ENCODE results near the gene PTGER2. TPM values are rescaled to one million over a fixed set of nuclear protein-coding genes. Genes with fewer than 3 reads are reported as not detected.

PTGER2 gene
- total RNA-seq, 1 experiment from 2014 or later: 0.57 TPM

DNA sequence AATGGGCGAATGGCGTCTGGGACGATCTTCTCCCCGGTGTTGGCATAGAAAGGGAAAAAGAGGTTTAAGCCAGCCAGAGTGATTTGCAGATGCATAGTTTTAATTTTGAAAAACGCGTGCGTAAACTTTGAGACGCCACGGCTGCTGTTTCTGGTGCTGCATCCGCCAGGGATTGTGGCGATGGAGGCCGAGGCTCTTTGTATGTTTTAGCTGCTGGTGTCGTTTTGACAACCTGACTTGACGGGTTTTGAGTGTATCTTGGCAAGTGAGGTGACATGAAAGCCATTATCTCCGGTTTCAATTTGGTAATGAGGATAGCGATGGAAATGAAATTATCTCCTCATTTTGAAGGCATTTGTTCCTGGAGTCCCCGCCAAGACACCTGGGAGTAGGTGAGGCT, 45.0 kb upstream of the PTGER2 start:
- no peak overlapping the region for H3K27ac ChIP-seq (ENCODE audit: low read depth, low read length)
- BruUV-seq (replicated peaks): no TSS peak
- no peak overlapping the region for H3K4me2 ChIP-seq (ENCODE audit: low read length)
- no peak for ATAC-seq
- no peaks in the 10 kb centered on the region for H3K9me2 ChIP-seq (ENCODE audit: insufficient read depth)
- H3K79me2 ChIP-seq (ENCODE audit: insufficient read depth, low read length): no peaks in the 10 kb centered on the region
- no peak overlapping the region for H3K9ac ChIP-seq (ENCODE audit: low read length)
- no peaks in the 10 kb centered on the region for H4K20me1 ChIP-seq (ENCODE audit: insufficient read depth)
- intact Hi-C loops (cut with micrococcal nuclease): no loop called here
- H3K27me3 ChIP-seq (ENCODE audit: insufficient read depth, low read length): no peaks in the 10 kb centered on the region
- H3K9me3 ChIP-seq (ENCODE audit: control insufficient read depth in 1 of 2, insufficient read depth in 1 of 2, low read depth in 1 of 2, low read length in 2 of 2): no peaks in the 10 kb centered on the region
- ChIA-PET RAD21 (ENCODE audit: low non-redundant PET in 1 of 2, low total read pairs in 2 of 2, uncharacterized antibody in 2 of 2, unreplicated experiment in 2 of 2) (no interaction called here), POLR2A (no interaction called here), CTCF (no interaction called here)
- no peak overlapping the region for H2AFZ ChIP-seq (ENCODE audit: low read depth, low read length, poor library complexity, severe bottlenecking)
- no peaks in the 10 kb centered on the region for H3K4me1 ChIP-seq (ENCODE audit: control insufficient read depth in 1 of 2, insufficient read depth in 2 of 2, low read length in 2 of 2)
- H3K4me3 ChIP-seq (replicated peaks in 1 of 2; ENCODE audit: low read depth in 1 of 2, low read length in 2 of 2): no peak overlapping the region
- TF ChIP-seq EZH2 (IDR thresholded peaks at IDR 0.05) (no peak), SP1 (IDR thresholded peaks at IDR 0.05; ENCODE audit: low read depth) (no peak), CEBPB (IDR thresholded peaks at IDR 0.05; ENCODE audit: low read depth) (no peak)
- TF ChIP-seq, protein P1, sequence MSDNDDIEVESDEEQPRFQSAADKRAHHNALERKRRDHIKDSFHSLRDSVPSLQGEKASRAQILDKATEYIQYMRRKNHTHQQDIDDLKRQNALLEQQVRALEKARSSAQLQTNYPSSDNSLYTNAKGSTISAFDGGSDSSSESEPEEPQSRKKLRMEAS (IDR thresholded peaks at IDR 0.05): no peak
- no peaks in the 10 kb centered on the region for H3K36me3 ChIP-seq (ENCODE audit: control insufficient read depth in 1 of 2, insufficient read depth in 2 of 2, low read length in 2 of 2)
- no peak for DNase-seq (ENCODE audit: low read depth, low spot score)

DNA sequence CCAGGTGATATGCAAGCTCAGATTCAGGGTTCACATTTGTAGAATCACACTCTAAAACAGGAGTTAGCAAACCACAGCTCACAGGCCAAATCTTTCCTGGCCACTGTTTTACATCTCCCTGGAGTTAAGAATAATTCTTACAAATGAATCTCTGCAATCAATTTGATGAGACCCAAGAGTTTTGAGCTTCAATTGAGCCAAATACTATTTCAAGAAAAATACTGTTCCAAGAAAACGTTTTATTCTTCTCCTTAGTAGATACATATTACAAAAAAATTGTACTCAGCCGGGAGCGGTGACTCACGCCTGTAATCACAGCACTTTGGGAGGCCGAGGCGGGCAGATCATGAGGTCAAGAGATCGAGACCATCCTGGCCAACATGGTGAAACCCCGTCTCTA, 44.1 kb upstream of the PTGER2 start:
- intact Hi-C loops (cut with micrococcal nuclease): loop anchor here (5.0 to 10.0 kb wide), 2 partner anchors 125 to 273 kb away; no protein-coding TSS in a partner anchor
- TF ChIP-seq ZFX (IDR thresholded peaks at IDR 0.05) (no peak), RAD21 (IDR thresholded peaks at IDR 0.05; ENCODE audit: low read depth) (no peak), EGR1 (IDR thresholded peaks at IDR 0.05; ENCODE audit: low read depth) (no peak), FOSL1 (IDR thresholded peaks at IDR 0.05; ENCODE audit: low read depth) (no peak), POLR2AphosphoS5 (IDR thresholded peaks at IDR 0.05; ENCODE audit: low read depth, low read length) (no peak), ZNF274 (IDR thresholded peaks at IDR 0.05; ENCODE audit: low read depth, low read length) (no peak), ELF1 (IDR thresholded peaks at IDR 0.05; ENCODE audit: borderline replicate concordance, low read depth) (no peak), ATF3 (IDR thresholded peaks at IDR 0.05) (no peak), SIN3A (IDR thresholded peaks at IDR 0.05; ENCODE audit: low read depth) (no peak), TCF7L2 (IDR thresholded peaks at IDR 0.05; ENCODE audit: borderline replicate concordance, extremely low read depth, insufficient read depth, insufficient read length) (no peak), CBX3 (IDR thresholded peaks at IDR 0.05; ENCODE audit: low read depth) (no peak), EZH2 (IDR thresholded peaks at IDR 0.05) (no peak), JUND (IDR thresholded peaks at IDR 0.05) (no peak), POLR2A (IDR thresholded peaks at IDR 0.05; ENCODE audit: borderline replicate concordance, extremely low read depth, insufficient read depth, insufficient read length) (no peak), SP1 (IDR thresholded peaks at IDR 0.05; ENCODE audit: low read depth) (no peak)
- TF ChIP-seq, protein P2, sequence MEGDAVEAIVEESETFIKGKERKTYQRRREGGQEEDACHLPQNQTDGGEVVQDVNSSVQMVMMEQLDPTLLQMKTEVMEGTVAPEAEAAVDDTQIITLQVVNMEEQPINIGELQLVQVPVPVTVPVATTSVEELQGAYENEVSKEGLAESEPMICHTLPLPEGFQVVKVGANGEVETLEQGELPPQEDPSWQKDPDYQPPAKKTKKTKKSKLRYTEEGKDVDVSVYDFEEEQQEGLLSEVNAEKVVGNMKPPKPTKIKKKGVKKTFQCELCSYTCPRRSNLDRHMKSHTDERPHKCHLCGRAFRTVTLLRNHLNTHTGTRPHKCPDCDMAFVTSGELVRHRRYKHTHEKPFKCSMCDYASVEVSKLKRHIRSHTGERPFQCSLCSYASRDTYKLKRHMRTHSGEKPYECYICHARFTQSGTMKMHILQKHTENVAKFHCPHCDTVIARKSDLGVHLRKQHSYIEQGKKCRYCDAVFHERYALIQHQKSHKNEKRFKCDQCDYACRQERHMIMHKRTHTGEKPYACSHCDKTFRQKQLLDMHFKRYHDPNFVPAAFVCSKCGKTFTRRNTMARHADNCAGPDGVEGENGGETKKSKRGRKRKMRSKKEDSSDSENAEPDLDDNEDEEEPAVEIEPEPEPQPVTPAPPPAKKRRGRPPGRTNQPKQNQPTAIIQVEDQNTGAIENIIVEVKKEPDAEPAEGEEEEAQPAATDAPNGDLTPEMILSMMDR (IDR thresholded peaks at IDR 0.05 in 2 of 3, conservative IDR thresholded peaks at IDR 0.05 in 1 of 3; ENCODE audit: borderline replicate concordance in 1 of 3, insufficient read depth in 1 of 3, low read depth in 2 of 3, low read length in 2 of 3): no peak
- TF ChIP-seq, protein P1 (IDR thresholded peaks at IDR 0.05): no peak
- BruUV-seq (replicated peaks): no TSS peak
- DNase-seq (ENCODE audit: low read depth, low spot score) (no peak), ATAC-seq (no peak)
- H3K4me1 ChIP-seq (ENCODE audit: control insufficient read depth in 1 of 2, insufficient read depth in 2 of 2, low read length in 2 of 2): no peaks in the 10 kb centered on the region
- H4K20me1 ChIP-seq (ENCODE audit: insufficient read depth): no peaks in the 10 kb centered on the region
- H3K27ac ChIP-seq (ENCODE audit: low read depth, low read length): no peak overlapping the region
- no peaks in the 10 kb centered on the region for H3K79me2 ChIP-seq (ENCODE audit: insufficient read depth, low read length)
- POLR2A ChIA-PET: no interaction called here
- no peak overlapping the region for H3K4me3 ChIP-seq (replicated peaks in 1 of 2; ENCODE audit: low read depth in 1 of 2, low read length in 2 of 2)
- no peaks in the 10 kb centered on the region for H3K9me2 ChIP-seq (ENCODE audit: insufficient read depth)
- H2AFZ ChIP-seq (ENCODE audit: low read depth, low read length, poor library complexity, severe bottlenecking): no peak overlapping the region
- H3K9me3 ChIP-seq (ENCODE audit: control insufficient read depth in 1 of 2, insufficient read depth in 1 of 2, low read depth in 1 of 2, low read length in 2 of 2): no peaks in the 10 kb centered on the region
- H3K27me3 ChIP-seq (ENCODE audit: insufficient read depth, low read length): no peaks in the 10 kb centered on the region
- no peak overlapping the region for H3K9ac ChIP-seq (ENCODE audit: low read length)
- CTCF ChIA-PET: no interaction called here
- RAD21 ChIA-PET (ENCODE audit: low non-redundant PET in 1 of 2, low total read pairs in 2 of 2, uncharacterized antibody in 2 of 2, unreplicated experiment in 2 of 2): no interaction called here
- no peaks in the 10 kb centered on the region for H3K36me3 ChIP-seq (ENCODE audit: control insufficient read depth in 1 of 2, insufficient read depth in 2 of 2, low read length in 2 of 2)
- H3K4me2 ChIP-seq (ENCODE audit: low read length): no peak overlapping the region
